Heart right ventricle (tissue), 16 donors: ENCODE measurements around the gene OLFM4. TPM values are rescaled to one million over a fixed set of nuclear protein-coding genes. Genes with fewer than 3 reads are reported as not detected.

Experiments
- ATAC-seq, 8 donors: fragments of 200-7000 bp; cut with Tn5 transposase; one replicate each; pipeline ENCODE4 v1.9.1; 2020; ENCODE audit warnings: mild to moderate bottlenecking in 8 of 8, moderate library complexity in 8 of 8, moderate number of reproducible peaks in 1 of 8
- DNase-seq, 2 donors: peaks; one replicate each; pipeline ENCODE4 v3.0.0-alpha.2; 2020
- H3K27ac ChIP-seq, 10 donors: fragments of 200-600 bp; sonication (generic) in 2 of 10; one replicate each; pipeline versions ENCODE4 v1.5.0 to v1.8.0; 2020 to 2022; ENCODE audit warnings: mild to moderate bottlenecking in 3 of 10
- H3K27me3 ChIP-seq, 7 donors: fragments of 200-600 bp; one replicate each; pipeline ENCODE4 v1.8.0; 2021 to 2022; ENCODE audit warnings: mild to moderate bottlenecking in 2 of 7
- H3K36me3 ChIP-seq, 9 donors: fragments of 200-600 bp; sonication (generic) in 1 of 9; one replicate each; pipeline versions ENCODE4 v1.5.0 to v1.8.0; 2020 to 2022; ENCODE audit warnings: mild to moderate bottlenecking in 2 of 9
- H3K4me1 ChIP-seq, 9 donors: fragments of 200-600 bp; sonication (generic) in 1 of 9; one replicate each; pipeline versions ENCODE4 v1.5.0 to v1.8.0; 2020 to 2022; ENCODE audit warnings: mild to moderate bottlenecking in 4 of 9
- H3K4me3 ChIP-seq, 10 donors: fragments of 200-600 bp; sonication (generic) in 2 of 10; one replicate each; pipeline versions ENCODE4 v1.5.0 to v1.8.0; 2020 to 2022; ENCODE audit warnings: mild to moderate bottlenecking in 7 of 10, moderate library complexity in 2 of 10
- H3K9me3 ChIP-seq, 11 donors: fragments of 200-600 bp in 10 of 11; sonication (generic) in 2 of 11; one replicate each; pipeline versions ENCODE4 v1.5.0 to v1.8.0; 2013 to 2022; ENCODE audit warnings: mild to moderate bottlenecking in 2 of 11, control low read depth in 1 of 11, moderate library complexity in 1 of 11
- WGBS, 2 donors: extraction: QIAGEN DNeasy Blood & Tissue Kit; methylation state at CpG; one replicate each; pipeline ENCODE4 v1.1.7; 2013; ENCODE audit warnings: inconsistent platforms in 1 of 2; 5-methylcytosine and 5-hydroxymethylcytosine counted together
- intact Hi-C, 10 donors: fragments of 100-400 bp; cut with DNase I; formaldehyde crosslinking; loops; one replicate each; pipeline versions ENCODE4 v1.11.1 to v1.14.2; 2022
- polyA plus RNA-seq, 2 donors: library from polyadenylated mRNA; stranded (reverse); fragments of 200-250 nt; gene quantifications; one replicate each; pipeline ENCODE4 v1.2.3, GENCODE V29; 2013
- total RNA-seq, 10 donors: library from RNA; stranded (reverse); fragmentation: NEBNext Ultra II Directional in 3 of 10; extraction: Animal tissue kit (Norgen Biotek cat#: 25700) in 3 of 10; gene quantifications; one replicate each; pipeline versions ENCODE4 v1.2.1 to v1.2.4, GENCODE V29; 2021 to 2023
- TF ChIP-seq, protein P1 (sequence below), 9 donors: fragments of 200-600 bp; sonication (generic) in 2 of 9; IDR thresholded peaks; one replicate each; pipeline versions ENCODE4 v1.5.0 to v1.8.0; 2021 to 2022; ENCODE audit warnings: antibody characterized with exemption in 9 of 9, mild to moderate bottlenecking in 5 of 9, moderate library complexity in 1 of 9
- donor health status: Arrhythmogenic right ventricular cardiomyopathy.
- donor health status: ischemic (EF 13 %, LVEDD 7.1; RV severe dilation, severe dysfunction).
- donor health status: healthy with polysubstance abuse.
- donor health status: DM: no; HTN: yes; CAD: no.
- donor health status: DM: no; HTN: no; CAD: no.
- donor health status: ischemic (EF 25% LVEDD 6.9; RV normal size, moderate dysfunction).
- donor health status: ischemic (EF 25% LVEDD 5.7; RV mildly dilated, moderate dysfunction).
- donor health status: healthy.
- donor health status: DM: yes; HTN: yes; CAD: no.
- donor health status: Ischemic cardiomyopathy.
- donor health status: ischemic (EF 35%, LVEDD 5.7; RV mildly dilated, moderate dysfunction).
- donor health status: nonischemic (EF 11% LVEDD 7.7; RV severe dilation, severe dysfunction).
- donor health status: DM: yes; HTN: yes; CAD: no.
- donor health status: PGD.
- donor health status: ischemic (EF 29% LVEDD 5.4; RV normal size, mild dysfunction).
- donor health status: nonischemic (EF 23%, LVEDD 6.1; RV moderate dilation, normal function).

OLFM4 gene
- total and polyA plus RNA-seq, 12 donors = 0.06 to 1.6 (median 0.30) TPM; not detected in 6

DNA sequence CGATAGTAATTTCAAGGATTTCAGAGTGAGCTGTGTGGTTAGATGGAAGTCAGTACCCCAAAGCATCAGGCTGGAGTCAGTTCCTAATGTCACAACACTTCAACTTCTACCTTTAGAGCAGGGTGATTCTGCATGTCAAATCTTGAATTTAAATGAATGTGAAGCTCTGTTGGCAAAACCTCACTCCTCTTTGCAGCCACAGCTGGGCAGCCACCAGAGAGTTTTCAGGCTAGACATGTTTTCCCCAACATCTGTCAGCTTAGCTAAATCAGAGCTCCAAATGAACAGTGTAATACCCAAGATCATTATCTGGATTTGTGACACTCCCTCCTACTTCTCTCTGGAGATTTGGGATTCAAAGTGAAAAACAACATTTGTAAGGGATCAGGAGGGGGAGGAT is 33.7 kb upstream of the OLFM4 start:
- Histone ChIP-seq H3K27ac (no peak overlapping the region), H3K4me3 (no peak overlapping the region), H3K27me3 (peaks cover 0 to 13% (median 0%) of the 10 kb centered on the region in 7 donors), H3K36me3 (no peaks in the 10 kb centered on the region), H3K9me3 (no peaks in the 10 kb centered on the region), H3K4me1 (no peaks in the 10 kb centered on the region)
- ATAC-seq (no peak), DNase-seq (no peak)
- TF ChIP-seq, protein P1, sequence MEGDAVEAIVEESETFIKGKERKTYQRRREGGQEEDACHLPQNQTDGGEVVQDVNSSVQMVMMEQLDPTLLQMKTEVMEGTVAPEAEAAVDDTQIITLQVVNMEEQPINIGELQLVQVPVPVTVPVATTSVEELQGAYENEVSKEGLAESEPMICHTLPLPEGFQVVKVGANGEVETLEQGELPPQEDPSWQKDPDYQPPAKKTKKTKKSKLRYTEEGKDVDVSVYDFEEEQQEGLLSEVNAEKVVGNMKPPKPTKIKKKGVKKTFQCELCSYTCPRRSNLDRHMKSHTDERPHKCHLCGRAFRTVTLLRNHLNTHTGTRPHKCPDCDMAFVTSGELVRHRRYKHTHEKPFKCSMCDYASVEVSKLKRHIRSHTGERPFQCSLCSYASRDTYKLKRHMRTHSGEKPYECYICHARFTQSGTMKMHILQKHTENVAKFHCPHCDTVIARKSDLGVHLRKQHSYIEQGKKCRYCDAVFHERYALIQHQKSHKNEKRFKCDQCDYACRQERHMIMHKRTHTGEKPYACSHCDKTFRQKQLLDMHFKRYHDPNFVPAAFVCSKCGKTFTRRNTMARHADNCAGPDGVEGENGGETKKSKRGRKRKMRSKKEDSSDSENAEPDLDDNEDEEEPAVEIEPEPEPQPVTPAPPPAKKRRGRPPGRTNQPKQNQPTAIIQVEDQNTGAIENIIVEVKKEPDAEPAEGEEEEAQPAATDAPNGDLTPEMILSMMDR (IDR thresholded peaks at IDR 0.05) = no peak
- 75 to 85% methylated on average over 1 of the region's 1 CpG for WGBS, 2 donors
- intact Hi-C loops = no loop called here

DNA sequence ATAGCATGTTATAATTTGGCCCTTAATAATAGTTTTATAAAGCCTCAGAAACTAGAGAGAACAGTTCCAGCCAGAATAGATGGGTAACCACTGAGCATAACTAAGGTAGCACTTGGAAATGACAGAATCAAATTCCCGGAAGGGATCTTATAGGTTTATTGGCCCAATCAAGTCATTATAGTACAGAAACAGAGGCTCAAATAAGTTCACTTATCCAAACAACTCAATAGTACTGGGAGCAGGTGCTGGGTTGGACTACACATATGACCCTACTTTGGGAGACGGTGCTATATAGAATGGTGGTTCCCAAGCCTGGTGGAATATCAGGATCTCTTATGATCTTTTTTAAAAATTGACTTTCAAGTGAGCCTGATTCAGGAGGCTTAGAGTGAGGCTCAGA is 32.7 kb upstream of the OLFM4 start:
- Histone ChIP-seq H3K27ac (no peak overlapping the region), H3K4me3 (no peak overlapping the region), H3K36me3 (no peaks in the 10 kb centered on the region), H3K9me3 (no peaks in the 10 kb centered on the region), H3K4me1 (no peaks in the 10 kb centered on the region), H3K27me3 (peaks cover 0 to 13% (median 0%) of the 10 kb centered on the region in 7 donors)
- intact Hi-C loops = no loop called here
- no peak for ATAC-seq
- 93 to 95% methylated on average over 2 of the region's 2 CpGs for WGBS, 2 donors
- DNase-seq = no peak
- TF ChIP-seq, protein P1 (IDR thresholded peaks at IDR 0.05) = no peak

DNA sequence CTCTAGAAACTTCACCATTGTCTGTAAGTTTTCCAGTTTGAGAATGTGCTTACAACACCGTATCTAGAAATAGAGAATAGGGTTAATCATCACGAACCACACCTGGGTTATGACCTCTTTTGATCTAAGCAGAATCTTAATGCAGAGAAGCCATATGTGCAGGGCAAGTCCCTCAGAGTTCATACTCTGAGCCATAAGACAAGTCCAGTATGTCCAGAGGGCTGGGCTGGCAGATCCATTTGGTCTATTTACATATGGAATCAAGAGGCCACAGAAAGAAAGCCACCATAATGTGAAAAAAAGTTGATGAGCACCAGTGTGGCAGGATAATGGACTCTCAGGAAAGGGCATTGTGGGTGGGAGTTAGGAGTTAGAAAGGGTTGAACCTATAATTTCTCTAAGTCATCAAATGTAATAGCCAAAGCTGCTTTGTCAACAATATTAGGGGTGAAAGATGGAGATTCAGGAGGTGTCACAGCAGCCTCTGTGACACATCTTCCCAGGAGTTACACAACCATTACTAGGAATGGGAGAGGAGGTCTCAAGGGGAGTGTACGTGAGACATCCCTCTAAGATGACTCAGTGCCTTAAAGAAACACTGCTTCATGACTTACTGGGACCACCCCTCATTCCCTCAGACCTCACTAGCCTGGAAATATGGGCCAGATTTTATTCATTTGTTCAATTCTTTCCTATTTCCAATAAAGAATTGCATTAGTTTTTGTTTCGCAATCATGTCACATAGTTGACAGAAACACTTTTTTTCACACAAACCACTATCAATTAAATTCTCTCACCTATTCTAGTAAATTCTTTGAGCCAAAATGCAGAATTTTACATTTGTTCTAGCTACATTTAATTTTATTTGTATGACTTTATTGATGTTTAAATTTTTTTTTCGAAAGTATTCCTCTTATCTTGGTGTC is 30.4 kb upstream of the OLFM4 start:
- peaks cover 0 to 13% (median 0%) of the 10 kb centered on the region in 7 donors for H3K27me3 ChIP-seq
- TF ChIP-seq, protein P1 (IDR thresholded peaks at IDR 0.05) = no peak
- no peaks in the 10 kb centered on the region for H3K4me1 ChIP-seq
- DNase-seq = no peak
- no peak overlapping the region for H3K4me3 ChIP-seq
- no peaks in the 10 kb centered on the region for H3K36me3 ChIP-seq
- H3K27ac ChIP-seq = no peak overlapping the region
- 73 to 84% methylated on average over 5 of the region's 5 CpGs for WGBS, 2 donors
- intact Hi-C loops = no loop called here
- H3K9me3 ChIP-seq = no peaks in the 10 kb centered on the region
- ATAC-seq = no peak

DNA sequence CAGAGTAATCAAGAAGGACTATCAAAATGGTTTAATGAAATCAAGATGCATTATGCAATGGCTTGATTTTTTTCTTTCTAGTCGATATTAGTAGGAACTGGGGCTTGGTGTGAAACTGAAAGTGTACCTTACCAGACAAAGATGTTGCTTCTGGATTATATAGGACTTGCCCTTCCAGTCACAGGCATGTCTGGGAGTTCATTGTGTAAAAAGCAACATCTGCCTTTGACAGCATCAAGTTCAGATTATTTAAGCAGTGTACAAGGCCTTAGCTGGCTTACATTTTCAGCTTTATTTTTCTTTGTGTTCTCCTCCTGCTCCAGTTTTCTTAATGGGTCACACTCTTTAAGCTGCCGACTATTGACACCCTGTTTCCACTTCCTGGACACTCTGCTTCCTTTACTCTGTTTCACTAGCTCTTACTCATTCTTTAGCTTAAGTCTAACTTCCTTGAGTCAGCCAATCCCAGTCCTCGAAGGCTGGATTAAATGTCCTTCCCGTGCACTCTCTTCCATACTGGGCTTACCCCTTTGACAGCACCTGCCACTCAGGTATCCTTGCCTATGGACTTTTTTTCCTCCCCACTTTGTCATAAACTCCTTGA is 29.4 kb upstream of the OLFM4 start:
- intact Hi-C loops = no loop called here
- H3K9me3 ChIP-seq = no peaks in the 10 kb centered on the region
- H3K27me3 ChIP-seq = peaks cover 0 to 16% (median 0%) of the 10 kb centered on the region in 7 donors
- no peak overlapping the region for H3K27ac ChIP-seq
- ATAC-seq = no peak
- H3K36me3 ChIP-seq = no peaks in the 10 kb centered on the region
- WGBS, 2 donors = 75 to 80% methylated on average over 4 of the region's 4 CpGs
- TF ChIP-seq, protein P1 (IDR thresholded peaks at IDR 0.05) = no peak
- H3K4me3 ChIP-seq = no peak overlapping the region
- no peaks in the 10 kb centered on the region for H3K4me1 ChIP-seq
- no peak for DNase-seq
